CD14-positive monocyte (primary cell): Measurements from ENCODE around the gene COQ4. TPM values are rescaled to one million over a fixed set of nuclear protein-coding genes. Genes with fewer than 3 reads are reported as not detected.
A peak's percentile ranks its signal among the peaks of the same experiment; 100 is the strongest.

Experiments
- DNase-seq, 3 donors: peaks; one replicate each; pipeline ENCODE4 v3.0.0-alpha.2; 2011 to 2022
- H2AFZ ChIP-seq: 2 replicates; pipeline ENCODE4 v1.6.0; 2012; ENCODE audit warnings: mild to moderate bottlenecking, low read depth, low read length, inconsistent platforms; ENCODE audit not compliant: insufficient read depth, poor library complexity, severe bottlenecking
- H3K27ac ChIP-seq, 2 donors: 1 replicate in 1 of 2; 2 replicates in 1 of 2; pipeline ENCODE4 v1.5.1; 2012 to 2013; ENCODE audit warnings: low read length in 2 of 2, control low read depth in 1 of 2, inconsistent platforms in 1 of 2, low read depth in 1 of 2, mild to moderate bottlenecking in 1 of 2
- H3K27me3 ChIP-seq, 2 donors: one replicate each; pipeline versions ENCODE4 v1.6.0 to v1.6.1; 2011 to 2013; ENCODE audit warnings: low read length in 2 of 2; ENCODE audit not compliant: control insufficient read depth in 2 of 2, insufficient read depth in 2 of 2
- H3K36me3 ChIP-seq, 2 donors: replicated peaks in 1 of 2; 1 replicate in 1 of 2; 2 replicates in 1 of 2; pipeline versions ENCODE4 v1.5.1 to v1.6.1; 2012 to 2013; ENCODE audit warnings: low read length in 2 of 2, control low read depth in 1 of 2, inconsistent platforms in 1 of 2, mild to moderate bottlenecking in 1 of 2; ENCODE audit not compliant: insufficient read depth in 2 of 2, control insufficient read depth in 1 of 2
- H3K4me1 ChIP-seq, 2 donors: 1 replicate in 1 of 2; 2 replicates in 1 of 2; pipeline versions ENCODE4 v1.5.1 to v1.6.1; 2012 to 2013; ENCODE audit warnings: low read length in 2 of 2, control low read depth in 1 of 2, inconsistent platforms in 1 of 2, mild to moderate bottlenecking in 1 of 2, moderate library complexity in 1 of 2; ENCODE audit not compliant: insufficient read depth in 2 of 2, control insufficient read depth in 1 of 2
- H3K4me2 ChIP-seq: replicated peaks from 2 replicates; pipeline ENCODE3; 2012; ENCODE audit warnings: low read length, moderate library complexity, mild to moderate bottlenecking; ENCODE audit not compliant: poor library complexity, severe bottlenecking; ENCODE audit errors: extremely low read depth
- H3K4me3 ChIP-seq, 3 experiments: fragments of 200-600 bp in 1 of 3; sonication (generic) in 1 of 3; replicated peaks in 1 of 3; 1 replicate in 2 of 3; 2 replicates in 1 of 3; pipeline ENCODE4 v1.5.1; 2011 to 2013; ENCODE audit warnings: low read length in 3 of 3, mild to moderate bottlenecking in 3 of 3, control low read depth in 2 of 3, low read depth in 2 of 3, inconsistent platforms in 1 of 3, moderate library complexity in 1 of 3
- H3K79me2 ChIP-seq: 2 replicates; pipeline ENCODE4 v1.6.0; 2012; ENCODE audit warnings: mild to moderate bottlenecking, control low read depth, inconsistent platforms, low read length, moderate library complexity; ENCODE audit not compliant: insufficient read depth
- H3K9ac ChIP-seq: 2 replicates; pipeline ENCODE4 v1.6.0; 2017; ENCODE audit warnings: low read length, mild to moderate bottlenecking; ENCODE audit not compliant: insufficient read depth, poor library complexity, severe bottlenecking
- H3K9me3 ChIP-seq, 2 donors: replicated peaks in 1 of 2; 1 replicate in 1 of 2; 2 replicates in 1 of 2; pipeline versions ENCODE4 v1.5.1 to v1.6.1; 2012 to 2013; ENCODE audit warnings: low read length in 2 of 2, control low read depth in 1 of 2; ENCODE audit not compliant: control insufficient read depth in 1 of 2, insufficient read depth in 1 of 2
- H4K20me1 ChIP-seq: 2 replicates; pipeline ENCODE4 v1.6.0; 2012; ENCODE audit warnings: mild to moderate bottlenecking, low read length, control low read depth, moderate library complexity; ENCODE audit not compliant: insufficient read depth
- H3K27ac Mint-ChIP-seq, 7 donors: one replicate each; pipeline ENCODE4 v1.8.0; 2020; ENCODE audit warnings: mild to moderate bottlenecking in 7 of 7, mixed read lengths in 7 of 7, moderate library complexity in 6 of 7, inconsistent platforms in 2 of 7
- H3K27me3 Mint-ChIP-seq, 3 donors: one replicate each; pipeline ENCODE4 v1.8.0; 2021 to 2022; ENCODE audit warnings: low read depth in 3 of 3, mild to moderate bottlenecking in 3 of 3, mixed read lengths in 3 of 3, moderate library complexity in 3 of 3, inconsistent platforms in 1 of 3
- H3K36me3 Mint-ChIP-seq, 2 donors: one replicate each; pipeline ENCODE4 v1.8.0; 2020; ENCODE audit warnings: mixed read lengths in 2 of 2, inconsistent platforms in 1 of 2, mild to moderate bottlenecking in 1 of 2
- H3K4me1 Mint-ChIP-seq: one replicate; pipeline ENCODE4 v1.8.0; 2020; ENCODE audit warnings: mild to moderate bottlenecking, mixed read lengths
- H3K4me3 Mint-ChIP-seq, 2 donors: one replicate each; pipeline ENCODE4 v1.8.0; 2020; ENCODE audit warnings: mild to moderate bottlenecking in 2 of 2, mixed read lengths in 2 of 2, moderate library complexity in 1 of 2
- H3K9me3 Mint-ChIP-seq, 7 donors: one replicate each; pipeline ENCODE4 v1.8.0; 2020 to 2022; ENCODE audit warnings: mixed read lengths in 7 of 7, mild to moderate bottlenecking in 6 of 7, moderate library complexity in 6 of 7, inconsistent platforms in 2 of 7
- WGBS: methylation state at CpG from one replicate; pipeline ENCODE4 v1.1.5; 2013; ENCODE audit warnings: missing lambda C conversion rate; ENCODE audit not compliant: insufficient coverage; 5-methylcytosine and 5-hydroxymethylcytosine counted together
- intact Hi-C, 2 donors: fragments of 100-400 bp; cut with micrococcal nuclease; formaldehyde crosslinking; loops; one replicate each; pipeline versions ENCODE4 v1.15.0 to v1.15.1; 2023
- polyA plus RNA-seq, 3 donors: library from polyadenylated mRNA; depleted of rRNA in 1 of 3; unstranded in 2 of 3; stranded (reverse) in 1 of 3; fragments of 300-500 nt in 2 of 3; fragments of >200 nt in 1 of 3; fragmentation: Illumina TruSeq in 2 of 3; gene quantifications; 1 replicate in 2 of 3; 2 replicates in 1 of 3; pipeline ENCODE4 v1.2.3, GENCODE V29; 2012 to 2021
- TF ChIP-seq, protein P1 (sequence below): fragments of 200-600 bp; IDR thresholded peaks from one replicate; pipeline ENCODE4 v1.8.0; 2022; ENCODE audit warnings: antibody characterized with exemption, mild to moderate bottlenecking

The COQ4 gene
- polyA plus RNA-seq, 3 donors, result 19.9 to 32.6 (median 20.4) TPM

DNA sequence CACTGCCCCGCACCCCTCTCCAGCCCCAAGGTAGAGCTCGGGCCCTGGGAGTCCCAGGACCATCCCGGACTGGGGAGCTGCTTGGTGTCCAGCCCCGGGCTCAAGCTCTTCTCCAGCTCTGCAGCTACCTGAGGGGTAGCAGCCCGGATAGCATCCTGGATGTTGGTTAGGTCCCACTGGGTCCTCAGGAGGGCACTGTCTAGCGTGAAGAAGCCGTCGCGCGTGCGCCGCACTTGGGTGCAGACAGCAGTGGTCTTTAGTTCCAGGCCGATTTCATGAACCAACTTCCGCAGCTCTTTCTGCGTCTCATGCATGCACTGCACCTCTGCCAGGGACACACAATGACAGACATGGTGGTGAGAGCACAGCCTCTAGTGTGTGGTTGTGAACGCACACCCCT is 13.1 kb upstream of the COQ4 start:
- Mint-ChIP-seq H3K36me3 (peaks cover 33 to 54% of the 10 kb centered on the region in 2 donors), H3K4me1 (no peaks in the 10 kb centered on the region), H3K27me3 (peaks cover 0 to 2% (median 2%) of the 10 kb centered on the region in 3 donors), H3K9me3 (peaks cover 0 to 3% (median 0%) of the 10 kb centered on the region in 7 donors), H3K4me3 (no peak overlapping the region), H3K27ac (peak overlapping the region in 2 of 7 donors; percentile 22 to 48)
- no peaks in the 10 kb centered on the region for H3K27me3 ChIP-seq
- peaks cover 35 to 43% of the 10 kb centered on the region in 2 donors for H3K36me3 ChIP-seq
- no peaks in the 10 kb centered on the region for H4K20me1 ChIP-seq
- no peak for DNase-seq
- no peak overlapping the region for H3K4me3 ChIP-seq
- H3K27ac ChIP-seq, result no peak overlapping the region
- no peaks in the 10 kb centered on the region for H3K4me1 ChIP-seq
- no peaks in the 10 kb centered on the region for H3K79me2 ChIP-seq
- TF ChIP-seq, protein P1, sequence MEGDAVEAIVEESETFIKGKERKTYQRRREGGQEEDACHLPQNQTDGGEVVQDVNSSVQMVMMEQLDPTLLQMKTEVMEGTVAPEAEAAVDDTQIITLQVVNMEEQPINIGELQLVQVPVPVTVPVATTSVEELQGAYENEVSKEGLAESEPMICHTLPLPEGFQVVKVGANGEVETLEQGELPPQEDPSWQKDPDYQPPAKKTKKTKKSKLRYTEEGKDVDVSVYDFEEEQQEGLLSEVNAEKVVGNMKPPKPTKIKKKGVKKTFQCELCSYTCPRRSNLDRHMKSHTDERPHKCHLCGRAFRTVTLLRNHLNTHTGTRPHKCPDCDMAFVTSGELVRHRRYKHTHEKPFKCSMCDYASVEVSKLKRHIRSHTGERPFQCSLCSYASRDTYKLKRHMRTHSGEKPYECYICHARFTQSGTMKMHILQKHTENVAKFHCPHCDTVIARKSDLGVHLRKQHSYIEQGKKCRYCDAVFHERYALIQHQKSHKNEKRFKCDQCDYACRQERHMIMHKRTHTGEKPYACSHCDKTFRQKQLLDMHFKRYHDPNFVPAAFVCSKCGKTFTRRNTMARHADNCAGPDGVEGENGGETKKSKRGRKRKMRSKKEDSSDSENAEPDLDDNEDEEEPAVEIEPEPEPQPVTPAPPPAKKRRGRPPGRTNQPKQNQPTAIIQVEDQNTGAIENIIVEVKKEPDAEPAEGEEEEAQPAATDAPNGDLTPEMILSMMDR, result no peak
- H2AFZ ChIP-seq, result no peak overlapping the region
- no peaks in the 10 kb centered on the region for H3K9me3 ChIP-seq
- 99% methylated on average over 16 of the region's 16 CpGs for WGBS
- H3K4me2 ChIP-seq, result no peak overlapping the region
- no peak overlapping the region for H3K9ac ChIP-seq
- intact Hi-C loops, result no loop called here

DNA sequence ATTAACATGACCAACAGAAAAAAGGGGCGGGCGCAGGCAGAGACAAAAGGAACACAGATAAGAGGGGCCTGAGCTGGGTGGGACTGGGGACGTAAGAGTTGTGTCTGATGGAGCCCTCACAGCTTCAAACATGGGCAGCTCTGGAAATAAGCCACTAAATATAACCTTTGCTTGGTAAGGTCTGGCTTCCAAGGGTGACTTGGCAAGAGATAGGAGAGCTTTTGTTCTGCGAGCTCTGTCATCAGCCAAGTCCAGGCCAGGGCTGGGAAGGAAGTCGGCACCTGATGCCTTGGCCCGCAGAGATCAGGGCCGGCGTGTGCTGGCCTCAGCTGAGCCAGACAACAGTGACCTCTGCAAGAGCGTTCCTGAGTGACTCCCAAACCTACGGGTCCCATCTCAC is 12.2 kb upstream of the COQ4 start:
- H3K27ac ChIP-seq, result no peak overlapping the region
- no peaks in the 10 kb centered on the region for H3K9me3 ChIP-seq
- H3K36me3 ChIP-seq, result peaks cover 41 to 50% of the 10 kb centered on the region in 2 donors
- Mint-ChIP-seq H3K4me3 (no peak overlapping the region), H3K36me3 (peaks cover 33 to 53% of the 10 kb centered on the region in 2 donors), H3K27ac (no peak overlapping the region), H3K9me3 (peaks cover 0 to 3% (median 0%) of the 10 kb centered on the region in 7 donors), H3K27me3 (peaks cover 0 to 2% (median 2%) of the 10 kb centered on the region in 3 donors), H3K4me1 (no peaks in the 10 kb centered on the region)
- H3K4me3 ChIP-seq, result no peak overlapping the region
- H3K4me1 ChIP-seq, result no peaks in the 10 kb centered on the region
- DNase-seq, result no peak
- H3K27me3 ChIP-seq, result no peaks in the 10 kb centered on the region
- no peak overlapping the region for H3K9ac ChIP-seq
- no peak overlapping the region for H2AFZ ChIP-seq
- H4K20me1 ChIP-seq, result no peaks in the 10 kb centered on the region
- TF ChIP-seq, protein P1, result no peak
- H3K4me2 ChIP-seq, result no peak overlapping the region
- no peaks in the 10 kb centered on the region for H3K79me2 ChIP-seq
- intact Hi-C loops, result no loop called here
- WGBS, result 93% methylated on average over 7 of the region's 10 CpGs
